GM18870 (cell line): ENCODE results near the gene ANKRD17.
"Not testable (repeated sequence)": the region's sequence is repeated elsewhere in the genome, so short reads cannot be mapped to it uniquely, and the experiment has no call there.

ENCODE experiments used
- ATAC-seq: cut with Tn5 transposase; IDR thresholded peaks from one replicate; pipeline ENCODE4 v1.9.1; 2021; ENCODE audit warnings: moderate library complexity; ENCODE audit not compliant: unreplicated experiment

The ANKRD17 gene

DNA sequence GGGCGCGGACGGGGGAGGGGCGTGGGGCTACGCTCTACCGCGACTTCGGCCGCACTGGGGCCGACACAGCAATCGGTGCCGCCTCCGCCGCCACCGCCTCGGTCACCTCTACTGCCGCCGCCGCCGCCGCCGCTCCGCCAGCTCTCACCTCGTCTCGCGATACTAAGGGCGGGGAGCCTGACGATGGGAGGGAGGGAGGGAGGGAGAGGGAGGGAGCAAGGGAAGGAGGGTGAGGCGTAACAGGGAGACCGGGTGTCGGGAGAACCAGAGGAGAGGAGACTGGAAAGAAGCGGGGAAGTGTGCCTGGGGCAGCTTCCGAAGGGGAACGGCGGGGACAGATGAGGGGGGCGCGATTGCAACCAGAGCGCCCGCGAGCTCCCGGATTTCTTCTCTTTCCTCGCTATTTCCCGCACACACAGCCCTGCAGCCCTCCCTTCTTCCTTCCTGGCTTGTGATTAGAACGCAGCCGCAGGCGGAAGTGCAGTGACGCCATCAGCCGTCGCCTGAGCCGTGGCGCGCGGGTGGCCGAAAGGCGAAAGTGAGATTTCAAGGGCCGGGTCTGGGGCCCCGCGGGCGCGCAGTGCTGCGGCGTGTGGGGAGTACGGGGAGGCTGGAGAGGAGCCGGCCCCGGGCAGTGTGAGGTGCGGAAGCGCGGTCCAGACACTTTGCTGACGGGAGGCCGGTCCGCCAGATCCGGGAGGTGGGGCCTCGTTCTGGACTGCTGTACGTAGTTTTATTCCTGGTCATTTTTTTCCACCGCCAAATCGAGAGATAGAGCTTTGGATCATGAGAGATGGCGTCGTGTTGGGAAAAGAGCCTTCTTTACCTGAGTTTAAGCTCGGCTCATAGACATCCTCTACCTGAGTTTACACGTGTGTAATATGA lies at the start of gene ANKRD17:
Gene ANKRD17 (minus strand): TSS at position 113 of the 885 bp plus-strand sequence. CDS start 130 bp downstream, outside the sequence.
- peak; percentile 73 for ATAC-seq

DNA sequence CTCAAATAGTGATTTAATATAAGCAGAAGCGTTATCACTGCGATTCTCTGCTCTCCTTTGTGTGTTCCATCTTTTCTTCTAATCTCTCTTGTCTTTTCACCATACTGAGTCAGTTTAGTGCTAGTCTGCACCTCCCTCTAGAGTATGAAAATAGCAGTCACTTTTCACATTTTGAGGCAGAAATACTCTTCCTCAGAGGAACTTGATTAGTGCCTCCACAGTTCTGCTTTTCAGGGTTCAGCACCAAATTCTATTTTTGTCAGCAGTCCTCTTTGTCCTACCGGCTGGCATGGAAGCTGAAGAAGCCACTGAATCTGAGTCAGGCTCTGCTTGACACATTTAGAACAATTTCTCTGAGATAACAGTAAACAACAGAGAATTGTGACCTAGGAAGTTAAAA lies 49.7 kb upstream of the ANKRD17 start:
- peak; percentile 63 for ATAC-seq

- ATAC-seq, result no peak
Measured at GRCh38 chr4:73303711-73304110, 45.1 kb upstream of the ANKRD17 start.

GRCh38 chr4:73299548-73300280 lies 41.1 kb upstream of the ANKRD17 start:
- no peak for ATAC-seq

- not testable (repeated sequence) for ATAC-seq
Measured at GRCh38 chr4:73292661-73293060, 34.1 kb upstream of the ANKRD17 start.

GRCh38 chr4:73281982-73282381 lies 23.4 kb upstream of the ANKRD17 start:
- ATAC-seq, result no peak

GRCh38 chr4:73281396-73281795 lies 22.8 kb upstream of the ANKRD17 start:
- ATAC-seq, result no peak

DNA sequence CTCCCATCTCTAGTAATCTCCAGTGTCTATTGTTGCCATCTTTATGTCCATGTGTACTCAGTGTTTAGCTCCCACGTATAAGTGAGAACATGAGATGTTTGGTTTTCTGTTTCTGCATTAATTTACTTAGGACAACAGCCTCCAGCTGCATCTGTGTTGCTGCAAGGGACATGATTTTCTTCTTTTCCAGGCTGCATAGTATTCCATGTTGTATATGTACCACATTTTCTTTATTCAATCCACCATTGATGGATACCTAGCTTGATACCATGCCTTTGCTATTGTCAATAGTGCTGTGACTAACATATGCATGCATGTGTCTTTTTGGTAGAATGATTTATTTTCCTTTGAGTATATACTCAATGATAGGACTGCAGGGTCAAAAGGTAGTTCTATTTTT lies 18.6 kb upstream of the ANKRD17 start:
- no peak for ATAC-seq

GRCh38 chr4:73275318-73275654 lies 16.7 kb upstream of the ANKRD17 start:
- no peak for ATAC-seq

DNA sequence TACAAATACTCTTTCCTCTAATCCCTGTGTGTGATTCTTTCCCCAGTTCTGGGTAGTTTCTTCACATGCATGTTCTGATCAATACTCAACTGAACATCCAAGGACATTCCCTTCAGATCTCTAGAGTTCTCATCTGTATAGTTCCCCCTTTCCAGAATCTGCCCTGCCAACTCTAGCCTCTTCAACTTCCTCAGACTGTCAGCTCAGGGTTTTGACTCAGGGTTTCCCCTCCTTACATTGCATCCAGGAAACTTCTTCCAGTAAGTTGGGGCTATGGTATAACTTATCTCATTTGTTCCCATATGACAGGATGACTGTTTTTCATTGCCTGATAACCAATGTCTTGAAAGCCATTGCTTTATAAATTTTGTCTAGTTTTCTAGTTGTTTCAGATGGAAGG lies 14.2 kb upstream of the ANKRD17 start:
- no peak for ATAC-seq

DNA sequence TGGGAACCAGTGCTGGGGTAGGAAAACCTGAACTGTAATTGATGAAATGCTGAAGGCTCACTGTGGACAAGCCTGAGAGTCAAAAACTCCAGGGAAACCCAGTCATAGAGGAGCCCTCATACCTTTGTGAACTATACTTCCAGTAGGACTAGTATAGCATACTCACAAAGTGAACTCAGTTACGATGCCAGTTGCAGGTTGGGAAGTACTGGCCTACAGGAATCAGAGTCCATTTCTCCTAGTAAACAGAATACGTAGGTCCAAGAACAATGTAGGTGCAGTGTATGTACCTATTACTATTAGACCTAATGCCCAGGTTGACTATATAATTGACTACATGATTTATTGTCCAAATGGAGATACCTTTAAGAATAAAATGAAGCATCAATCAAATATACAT lies 8.5 kb upstream of the ANKRD17 start:
- ATAC-seq, result no peak

DNA sequence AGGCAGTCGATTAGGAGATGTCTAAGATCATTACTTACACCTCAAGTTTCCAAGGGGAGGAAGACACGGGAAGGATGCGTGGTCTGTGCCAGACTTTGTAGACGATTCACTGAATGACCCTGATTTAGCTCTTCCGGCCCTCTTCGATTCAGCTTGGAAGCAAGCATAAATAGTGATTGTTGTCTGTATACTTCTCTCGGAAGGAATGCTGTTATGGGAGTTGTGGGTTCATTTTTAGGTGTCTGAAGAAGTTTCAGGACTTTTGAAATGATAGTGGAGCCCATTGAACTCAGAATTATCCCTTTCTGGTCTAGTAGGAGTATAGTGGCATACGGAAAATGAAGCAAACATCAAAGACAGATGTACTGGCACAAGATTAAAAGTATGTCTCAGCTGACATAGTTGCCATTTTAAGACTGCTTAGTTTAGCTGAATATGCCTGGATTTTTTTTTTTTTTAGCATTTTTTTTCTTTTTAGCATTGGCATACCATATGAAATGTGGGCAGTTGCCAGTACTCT lies 1.0 kb upstream of the ANKRD17 start:
- peak; percentile 8 for ATAC-seq

DNA sequence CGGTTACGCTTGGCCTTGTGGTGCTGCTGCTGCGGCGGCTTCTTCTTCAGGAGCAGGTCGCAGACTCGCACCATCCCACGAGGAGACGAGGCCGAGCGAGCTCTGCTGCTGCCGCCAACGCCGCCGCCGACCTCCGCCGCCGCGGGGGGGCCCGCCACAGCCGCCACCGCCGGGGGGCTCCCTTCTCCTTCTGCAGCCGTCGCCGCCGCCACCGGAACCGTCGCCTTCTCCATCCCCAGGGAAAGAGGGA lies 237 bp downstream of the ANKRD17 start:
- peak; percentile 19 for ATAC-seq

DNA sequence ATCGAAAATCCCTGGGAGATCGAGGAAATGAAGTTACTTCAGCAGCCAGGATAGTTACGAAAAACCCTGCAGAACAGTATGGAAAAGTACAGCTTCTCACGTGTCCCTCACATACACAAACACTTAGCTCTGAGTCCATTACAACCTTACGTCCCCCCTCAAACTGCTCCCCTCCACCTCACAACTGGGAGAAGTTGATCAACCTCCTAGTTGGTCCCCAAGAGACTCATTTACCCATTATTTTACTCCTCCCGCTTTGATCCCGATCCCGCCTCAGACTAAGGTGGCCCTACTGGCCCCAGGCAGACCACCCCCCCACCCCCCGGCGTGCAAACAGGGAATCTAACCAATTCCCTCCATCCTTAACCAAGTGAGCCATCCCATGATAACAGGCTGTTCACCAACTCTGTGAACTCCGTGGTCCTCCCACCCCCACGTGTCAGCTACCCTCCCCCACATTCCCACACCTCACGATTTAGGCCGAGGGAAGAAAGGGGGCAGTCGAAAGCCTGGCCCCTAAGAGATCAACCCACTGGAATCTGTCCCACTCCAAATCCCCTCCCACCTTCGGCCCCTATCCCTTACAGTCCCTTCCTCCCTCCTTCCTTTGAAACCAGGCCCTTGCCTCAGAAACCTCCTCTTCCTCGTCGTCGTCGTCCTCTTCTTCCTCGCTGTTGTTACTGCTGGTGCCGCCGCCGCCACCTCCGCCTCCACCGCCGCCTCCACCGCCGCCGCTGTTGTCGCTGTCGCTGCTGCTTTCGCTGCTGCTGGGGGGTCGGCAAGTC lies 755 bp downstream of the ANKRD17 start:
- ATAC-seq, result no peak

DNA sequence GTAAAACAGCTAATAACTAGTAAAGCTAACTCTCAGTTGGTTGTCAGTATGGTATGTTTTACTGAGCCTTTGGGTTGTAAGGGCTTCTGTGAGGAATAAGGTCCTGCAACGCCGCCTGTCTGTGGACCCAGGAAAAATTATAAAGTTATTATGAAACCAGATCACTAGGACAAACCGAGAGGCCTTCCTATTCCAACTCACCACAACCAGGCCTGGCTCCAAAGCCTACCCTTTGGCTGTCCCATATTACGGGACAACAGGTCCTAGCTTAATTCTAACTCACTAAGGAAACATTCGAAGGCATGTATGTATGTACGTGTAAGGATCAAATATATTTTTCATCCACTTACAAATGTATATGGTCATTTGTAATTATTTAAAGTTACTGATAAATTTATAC lies 1.4 kb downstream of the ANKRD17 start:
- ATAC-seq, result no peak

DNA sequence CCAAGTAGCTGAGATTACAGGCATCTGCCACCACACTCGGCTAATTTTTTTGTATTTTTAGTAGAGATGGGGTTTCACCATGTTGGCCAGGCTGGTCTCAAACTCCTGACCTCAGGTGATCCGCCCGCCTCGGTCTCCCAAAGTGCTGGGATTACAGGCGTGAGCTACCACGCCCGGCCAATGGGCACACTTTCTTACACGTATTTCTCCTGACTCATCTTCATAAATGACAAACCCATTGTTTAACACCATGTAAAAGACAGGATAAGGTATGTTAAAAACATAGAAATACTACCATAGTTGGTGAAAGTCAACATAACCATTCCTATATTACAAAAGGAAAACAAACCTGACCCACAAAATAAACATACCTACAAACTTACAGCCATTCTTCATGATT lies 2.8 kb downstream of the ANKRD17 start:
- ATAC-seq, result not testable (repeated sequence)

- ATAC-seq, result no peak
Measured at GRCh38 chr4:73252001-73252400, 6.6 kb downstream of the ANKRD17 start.

DNA sequence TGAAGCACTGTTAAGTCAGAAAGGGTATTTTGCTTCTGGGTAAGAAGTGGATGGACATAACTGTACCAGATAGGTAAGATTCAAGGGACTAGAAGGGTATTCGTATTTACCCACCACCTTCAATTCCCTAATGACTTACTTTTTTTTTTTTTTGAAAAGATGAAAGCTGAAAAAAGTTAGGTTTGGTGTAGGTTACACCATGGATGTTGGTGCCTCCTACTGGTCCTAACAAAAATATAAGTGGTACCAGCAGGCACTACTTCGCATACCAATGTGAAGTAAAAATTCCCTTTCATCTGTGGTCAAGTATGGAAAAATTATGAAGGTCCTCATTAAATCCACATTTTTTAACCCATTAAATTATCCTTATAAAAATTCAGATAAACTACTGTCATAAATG lies 7.2 kb downstream of the ANKRD17 start:
- no peak for ATAC-seq

DNA sequence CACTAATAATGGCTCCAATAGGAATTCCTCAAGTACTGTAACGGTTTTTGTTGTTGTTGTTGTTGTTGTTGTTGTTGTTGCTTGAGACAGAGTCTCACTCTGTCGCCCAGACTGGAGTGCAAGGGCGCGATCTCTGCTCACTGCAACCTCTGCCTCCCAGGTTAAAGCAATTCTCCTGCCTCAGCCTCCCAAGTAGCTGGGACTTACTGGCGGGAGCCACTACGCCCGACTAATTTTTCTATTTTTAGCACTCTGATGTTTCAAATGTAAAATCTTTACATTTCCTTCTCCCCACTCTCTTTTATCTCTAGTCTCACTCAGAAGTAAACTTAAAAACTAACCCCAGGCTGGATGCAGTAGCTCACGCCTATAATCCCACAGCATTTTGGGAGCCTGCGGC lies 8.0 kb downstream of the ANKRD17 start:
- ATAC-seq, result no peak

GRCh38 chr4:73248821-73249220 lies 9.8 kb downstream of the ANKRD17 start:
- no peak for ATAC-seq

DNA sequence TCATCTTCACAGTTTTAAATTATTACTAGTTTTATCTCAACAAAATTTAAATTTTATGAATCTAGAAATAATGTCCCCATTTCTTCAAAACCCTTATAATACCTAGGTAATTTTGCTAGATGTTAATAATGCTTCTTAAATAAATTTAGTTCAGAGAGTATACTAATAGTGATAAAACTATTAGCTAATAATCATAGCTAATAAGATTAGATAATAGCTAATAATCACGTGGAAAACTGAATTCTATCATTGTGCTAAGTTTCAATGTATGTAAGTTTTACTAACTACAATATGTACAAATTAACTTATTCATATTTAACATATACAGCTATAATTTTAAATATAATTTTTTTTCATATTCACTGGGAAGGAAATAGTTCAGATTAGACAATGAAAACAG lies 10.2 kb downstream of the ANKRD17 start:
- no peak for ATAC-seq

DNA sequence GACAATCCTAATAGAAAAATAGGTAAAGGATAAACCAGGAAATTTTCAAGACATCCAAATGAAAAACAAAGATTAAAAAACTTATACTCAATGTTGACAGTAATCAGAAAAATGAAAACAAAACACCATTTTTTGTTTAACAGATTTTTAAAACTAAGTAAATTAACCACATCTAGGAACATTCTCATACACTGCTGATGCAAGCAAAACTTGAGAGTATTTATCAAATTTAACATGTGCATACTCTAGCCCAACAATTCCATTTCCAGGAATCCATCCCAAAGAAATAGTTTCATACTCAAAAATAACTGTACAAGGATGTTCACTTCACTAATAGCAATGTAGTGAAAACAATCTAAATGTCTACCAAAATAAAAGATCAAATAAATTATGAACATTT lies 11.5 kb downstream of the ANKRD17 start:
- no peak for ATAC-seq
